GM19455 (cell line): ENCODE data around the gene CSMD2.

Experiments
- ATAC-seq: cut with Tn5 transposase; IDR thresholded peaks from one replicate; pipeline ENCODE4 v1.9.1; 2021; ENCODE audit not compliant: unreplicated experiment

Gene CSMD2

DNA sequence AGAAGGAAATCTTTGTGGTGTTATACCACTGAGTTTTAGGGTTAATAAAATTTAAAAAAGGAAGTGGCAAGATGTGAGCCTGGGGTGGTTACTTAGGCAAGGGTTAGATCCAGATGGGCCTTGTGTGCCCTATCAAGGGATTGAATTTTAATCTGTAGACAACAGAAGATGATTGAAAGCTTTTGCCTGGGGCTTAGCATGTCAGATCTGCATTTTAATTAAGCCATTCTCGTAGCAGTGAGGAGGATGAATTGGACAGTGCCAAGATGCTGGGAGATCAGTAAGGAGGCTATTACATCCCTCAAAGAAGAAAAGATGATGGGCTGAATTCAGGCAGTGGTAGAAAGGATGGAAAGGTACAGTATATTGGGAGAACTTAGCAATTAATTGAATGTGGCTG, 258.9 kb downstream of the CSMD2 start:
- ATAC-seq = no peak

GRCh38 chr1:33905241-33905640, 259.8 kb downstream of the CSMD2 start:
- no peak for ATAC-seq

DNA sequence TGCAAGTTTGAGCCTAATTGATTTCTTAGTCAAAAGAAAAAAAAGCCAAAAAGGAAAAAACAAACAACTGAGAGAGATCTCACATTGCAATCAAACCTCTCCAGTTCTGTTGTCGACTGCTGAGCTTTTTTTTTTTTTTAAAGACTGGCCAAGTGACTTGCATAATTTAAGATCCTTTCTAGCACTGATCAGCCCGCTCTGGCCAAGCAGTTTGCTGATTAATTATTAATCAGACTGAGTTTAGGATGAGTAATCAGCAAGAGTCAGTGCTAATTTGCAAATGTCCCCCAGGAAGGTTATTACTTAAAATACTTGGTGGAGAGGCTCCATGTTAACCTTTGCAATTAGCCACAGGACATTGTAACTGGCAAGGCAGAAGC, 261.8 kb downstream of the CSMD2 start:
- peak; percentile 54 for ATAC-seq

DNA sequence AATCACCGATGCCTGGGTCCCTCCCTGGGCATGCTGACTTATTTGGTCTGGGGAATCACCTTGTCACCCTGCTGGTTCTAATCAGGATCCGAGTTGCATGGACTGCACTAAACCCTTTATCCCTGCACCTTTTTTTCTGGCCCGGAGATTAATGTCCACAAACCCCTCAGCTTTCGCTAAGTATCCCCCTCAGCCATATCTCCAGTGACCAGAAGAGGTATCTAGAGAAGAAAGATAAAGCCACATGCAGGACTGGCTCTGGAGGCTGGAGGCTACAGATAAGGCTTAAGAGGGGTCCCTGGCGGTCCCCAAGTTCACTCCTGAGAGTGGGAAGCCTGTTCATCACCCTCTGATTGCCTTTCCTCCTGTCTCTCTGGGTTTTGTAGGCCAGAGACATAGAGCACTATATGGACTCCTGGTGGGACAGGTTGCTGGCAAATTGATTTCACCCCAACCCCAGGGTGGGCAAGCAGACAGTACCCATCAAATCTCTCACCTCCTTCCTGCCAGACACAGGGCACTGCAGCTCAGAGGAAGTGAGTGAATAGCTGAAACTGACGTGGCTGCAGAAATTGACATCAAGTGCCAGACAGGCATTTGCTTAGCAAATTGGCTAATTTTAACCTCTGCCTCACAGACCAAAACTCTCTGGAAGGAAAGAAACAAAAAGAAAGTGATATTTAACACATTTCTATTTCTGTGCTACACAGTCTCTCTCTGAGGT, 262.4 kb downstream of the CSMD2 start:
- peak; percentile 75 for ATAC-seq

DNA sequence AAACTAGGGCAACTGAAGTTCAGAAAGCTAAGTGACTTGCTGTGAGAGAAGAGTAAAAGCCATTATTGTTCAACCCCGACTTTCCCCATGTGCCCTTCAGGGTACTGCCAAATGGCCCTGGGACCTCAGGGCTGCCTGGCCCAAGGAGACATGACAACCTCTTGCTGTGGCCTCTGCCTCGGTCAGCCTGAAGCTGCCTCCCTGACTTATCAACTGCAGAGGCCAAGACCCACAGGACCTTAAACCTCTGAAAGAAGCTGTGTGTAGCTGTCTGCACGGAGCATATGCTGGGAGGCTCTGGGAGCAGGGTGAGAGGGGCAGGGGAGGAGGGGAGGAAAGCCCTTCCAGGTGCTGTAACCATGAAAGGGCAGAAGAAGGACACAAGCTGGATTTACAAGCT, 265.3 kb downstream of the CSMD2 start:
- no peak for ATAC-seq

DNA sequence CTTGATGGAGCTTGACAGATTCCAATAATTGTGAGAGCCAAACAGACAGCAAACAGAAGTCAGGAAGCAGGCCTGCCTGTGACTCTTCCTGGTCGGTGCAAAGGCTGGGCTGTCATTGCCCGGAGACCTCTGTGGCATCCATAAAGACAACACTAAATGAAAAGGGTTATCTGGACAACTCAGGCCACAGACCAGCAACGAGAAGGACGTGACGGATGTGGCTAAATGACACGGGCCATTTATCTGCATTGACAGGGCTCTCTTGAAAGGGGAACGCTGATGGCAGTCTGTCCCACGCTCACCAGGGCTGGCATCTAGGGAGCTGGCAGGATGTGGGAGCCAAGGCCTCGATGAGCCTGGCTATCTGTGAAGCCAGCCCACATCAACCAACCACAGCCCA, 266.1 kb downstream of the CSMD2 start:
- ATAC-seq = no peak

GRCh38 chr1:33898406-33898805, 266.6 kb downstream of the CSMD2 start:
- no peak for ATAC-seq

DNA sequence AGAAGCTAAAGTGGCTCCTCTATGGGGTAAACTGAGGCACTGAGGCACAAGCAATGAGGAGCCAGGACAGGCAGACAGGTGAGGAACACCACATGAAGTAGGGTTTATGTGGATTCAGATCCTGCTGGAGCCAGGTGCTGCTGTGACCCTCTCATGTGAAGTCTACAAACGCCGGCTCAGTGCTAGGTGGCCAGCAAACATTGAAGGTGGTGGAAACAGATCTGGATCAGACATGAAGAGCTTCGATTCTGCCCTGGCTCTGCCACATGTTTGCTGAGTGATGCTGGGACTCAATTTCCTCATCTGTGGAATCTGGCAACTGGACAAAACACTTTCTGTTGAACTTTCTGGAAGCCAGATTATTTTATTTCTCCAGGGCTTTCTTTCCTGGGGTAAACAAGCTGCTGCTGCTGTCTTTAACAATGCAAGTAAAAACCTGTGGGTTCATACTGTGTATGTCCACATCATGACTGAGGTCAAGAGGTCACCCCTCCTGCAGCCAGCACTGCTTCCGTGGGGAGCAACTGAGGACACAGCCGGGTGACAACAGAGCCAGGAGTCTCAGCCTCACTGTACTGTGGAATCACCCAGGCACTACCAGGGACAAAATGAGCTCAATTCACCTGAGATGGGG, 267.8 kb downstream of the CSMD2 start:
- no peak for ATAC-seq

GRCh38 chr1:33895976-33896375, 269.1 kb downstream of the CSMD2 start:
- no peak for ATAC-seq

DNA sequence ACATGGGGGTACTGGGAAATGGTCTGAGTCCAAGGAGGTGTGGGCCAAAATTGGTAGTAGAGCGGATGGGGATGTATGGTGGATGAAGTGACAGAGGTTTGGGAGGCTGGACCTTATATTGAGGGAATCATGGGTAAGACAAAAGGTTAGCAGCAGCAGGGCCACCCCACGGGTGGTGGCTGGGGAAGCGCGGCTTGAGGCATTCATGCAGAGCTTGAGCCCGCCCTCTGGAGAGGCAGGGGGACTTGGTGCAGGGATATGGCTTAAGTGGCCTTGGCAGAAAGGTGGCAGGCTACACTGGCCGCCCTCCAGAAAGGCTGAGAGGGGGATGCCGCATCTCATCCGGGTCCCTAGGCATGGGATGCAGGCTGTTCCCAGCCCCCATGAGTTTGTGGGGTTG, 269.6 kb downstream of the CSMD2 start:
- ATAC-seq = no peak

DNA sequence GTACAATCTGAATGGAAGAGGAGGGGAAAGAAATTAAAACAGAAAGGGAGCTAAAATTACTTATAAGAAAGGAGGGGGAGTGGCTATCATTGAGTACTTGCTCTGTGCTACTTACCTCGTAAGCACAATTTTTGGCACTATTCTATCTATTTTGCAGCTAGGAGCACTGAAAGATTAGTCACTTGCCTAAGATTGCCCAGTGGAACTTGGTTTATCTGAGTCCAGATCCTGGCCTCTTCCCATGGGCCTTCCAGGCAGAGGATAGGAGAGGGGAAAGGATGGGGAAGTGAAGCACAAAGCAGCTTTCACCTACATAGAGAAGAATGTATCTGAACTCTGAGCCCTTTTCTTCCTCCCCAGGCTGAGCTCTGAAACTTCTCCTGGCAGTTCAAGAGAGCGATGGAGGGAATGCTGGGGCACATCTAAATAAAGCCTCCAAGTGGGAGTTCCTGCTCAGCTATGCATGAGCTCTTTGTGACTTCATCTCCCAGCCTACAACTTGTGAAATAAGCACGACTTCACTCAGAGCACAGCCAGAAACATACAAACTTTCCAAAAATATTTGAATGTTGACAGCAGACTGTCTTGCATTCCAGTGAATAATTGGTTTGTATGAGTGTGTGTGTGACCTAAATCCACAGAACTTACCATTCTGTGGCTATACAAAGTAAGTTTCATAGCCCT, 271.7 kb downstream of the CSMD2 start:
- ATAC-seq = no peak

GRCh38 chr1:33886496-33886895, 278.5 kb downstream of the CSMD2 start:
- no peak for ATAC-seq

DNA sequence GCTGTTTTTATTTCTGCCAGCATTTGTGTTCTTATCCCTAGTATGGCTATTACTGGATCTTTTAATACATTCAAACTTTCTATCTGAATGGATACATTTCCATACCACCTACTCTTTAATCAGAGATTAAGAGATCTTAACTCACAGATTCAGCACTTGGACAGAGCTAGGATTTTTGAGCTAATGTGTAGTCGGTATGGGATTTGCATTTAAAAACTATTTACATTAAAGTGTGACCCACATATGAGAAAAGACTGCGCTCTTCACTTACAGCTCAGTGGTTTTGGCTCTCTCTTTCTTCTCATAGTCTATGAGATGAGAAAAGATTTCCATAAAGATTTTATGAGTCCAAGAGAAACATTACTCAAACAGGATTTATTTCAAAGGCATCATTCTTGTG, 284.7 kb downstream of the CSMD2 start:
- ATAC-seq = no peak

- ATAC-seq = no peak
These were observed 286.6 kb downstream of the CSMD2 start for GRCh38 chr1:33878392-33878791.

DNA sequence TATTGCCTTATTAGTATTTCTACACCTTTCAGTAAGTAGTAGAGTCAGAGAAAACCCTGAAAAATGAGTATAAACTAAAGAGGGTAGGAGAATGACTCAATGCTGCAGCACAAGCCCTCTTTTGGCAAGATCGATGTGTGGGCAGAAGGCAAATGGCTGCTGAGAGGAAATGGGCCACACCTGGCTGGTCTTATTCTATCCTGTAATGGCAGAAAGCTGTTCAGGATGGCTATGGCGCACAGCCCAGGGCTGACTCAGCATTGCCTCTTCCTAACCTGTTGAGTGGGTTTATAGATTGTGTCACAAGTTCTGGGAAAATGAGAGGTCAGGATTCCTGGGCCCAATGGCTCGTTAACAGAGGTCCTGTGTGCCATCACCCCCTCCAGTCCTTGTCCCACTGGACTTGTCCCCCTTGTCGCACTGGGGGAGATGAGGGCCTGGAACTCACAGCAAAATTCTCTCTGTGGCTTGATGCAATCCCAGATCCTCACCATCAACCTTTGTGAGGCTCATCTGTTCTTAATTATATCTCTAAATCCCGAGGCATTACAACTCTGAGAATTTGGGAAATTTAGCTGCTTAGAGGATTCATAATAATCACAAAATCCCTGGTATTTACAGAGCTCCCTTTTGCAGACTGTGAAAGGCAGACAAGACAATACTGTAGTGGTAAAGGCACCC, 287.9 kb downstream of the CSMD2 start:
- no peak for ATAC-seq

GRCh38 chr1:33875862-33876261, 289.2 kb downstream of the CSMD2 start:
- ATAC-seq = no peak

DNA sequence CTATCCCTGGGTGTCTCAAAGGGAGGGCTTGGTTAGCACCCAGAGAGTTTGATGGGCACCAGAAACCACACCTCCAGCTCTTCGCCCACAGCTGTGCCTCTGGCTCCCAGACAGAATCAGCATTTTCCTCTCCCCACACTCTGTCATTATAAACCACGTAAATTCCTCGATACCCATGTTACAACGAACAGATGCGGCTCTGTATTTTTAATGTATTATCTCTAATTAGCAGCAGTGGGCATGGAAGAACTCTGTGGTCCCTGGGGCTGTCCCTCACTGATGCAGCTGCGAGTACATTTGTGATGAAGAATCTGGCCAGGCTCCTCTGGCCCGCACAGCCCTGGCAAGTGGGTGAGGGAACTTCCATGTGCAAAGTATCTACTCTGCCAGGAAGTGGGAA, 290.4 kb downstream of the CSMD2 start:
- no peak for ATAC-seq

DNA sequence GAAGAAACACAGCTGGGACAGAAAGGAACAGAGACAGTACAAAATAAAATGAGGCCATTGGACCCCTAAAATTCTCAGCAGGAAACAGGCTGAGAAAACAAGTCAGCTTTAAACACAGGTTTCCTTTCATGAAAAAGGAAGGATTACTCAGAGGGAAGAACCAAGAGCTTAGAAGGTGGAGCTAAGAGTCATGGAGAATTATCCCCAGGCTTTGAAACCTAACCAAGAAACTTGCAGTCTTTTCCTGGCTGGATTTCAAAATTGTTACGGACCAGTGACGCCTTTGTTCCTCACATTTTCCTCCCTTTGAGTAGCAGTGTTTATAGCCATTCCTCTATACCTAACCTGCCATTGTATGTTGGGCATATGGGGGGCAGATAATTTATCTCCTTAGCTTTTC, 292.3 kb downstream of the CSMD2 start:
- ATAC-seq = no peak

GRCh38 chr1:33872275-33872674, 292.8 kb downstream of the CSMD2 start:
- no peak for ATAC-seq

GRCh38 chr1:33867684-33868083, 297.3 kb downstream of the CSMD2 start:
- ATAC-seq = no peak

- no peak for ATAC-seq
These were observed 298.7 kb downstream of the CSMD2 start for GRCh38 chr1:33866281-33866680.
